ENCODE measurements around the gene NEK10.
A peak's percentile ranks its signal among the peaks of the same experiment; 100 is the strongest.

NEK10 gene

DNA sequence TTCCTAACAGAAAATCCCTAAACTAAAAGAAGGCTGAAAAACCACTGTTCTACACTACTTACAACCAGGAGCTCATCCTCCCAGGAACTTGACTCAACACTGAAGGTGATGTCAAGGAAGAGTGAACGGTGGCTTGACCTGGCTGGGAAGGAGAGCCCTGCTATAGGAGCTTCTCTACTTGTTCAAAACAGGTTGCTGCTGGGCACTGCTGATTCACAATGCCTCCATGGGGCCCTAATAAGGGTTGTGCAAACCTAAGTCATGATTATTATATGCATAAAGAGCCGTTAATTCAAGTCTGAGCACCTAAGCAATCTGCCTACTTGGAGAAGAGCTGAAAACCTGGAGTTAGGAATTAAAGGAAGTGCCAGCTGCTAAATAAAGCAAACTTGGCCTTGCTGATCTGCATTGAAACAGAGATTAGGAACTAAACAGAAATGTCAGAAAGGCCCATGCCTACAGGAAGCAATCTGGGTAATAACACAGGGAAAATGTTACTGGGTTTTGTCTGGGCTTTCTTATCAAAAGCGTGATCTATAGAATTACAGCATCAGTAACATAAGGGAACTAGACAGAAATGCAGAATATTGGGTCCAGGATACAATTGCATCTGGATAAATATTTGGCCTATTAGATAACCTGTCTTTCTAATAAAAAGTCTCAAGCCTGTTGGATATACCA, 243.2 kb downstream of the NEK10 start:
- H3K4me3 ChIP-seq (replicated peaks in 1 of 2; ENCODE audit: low read depth in 2 of 2, low read length in 2 of 2), result no peak overlapping the region
- DNase-seq (ENCODE audit: low read depth in 2 of 2), result no peak
- TF ChIP-seq, protein P1, sequence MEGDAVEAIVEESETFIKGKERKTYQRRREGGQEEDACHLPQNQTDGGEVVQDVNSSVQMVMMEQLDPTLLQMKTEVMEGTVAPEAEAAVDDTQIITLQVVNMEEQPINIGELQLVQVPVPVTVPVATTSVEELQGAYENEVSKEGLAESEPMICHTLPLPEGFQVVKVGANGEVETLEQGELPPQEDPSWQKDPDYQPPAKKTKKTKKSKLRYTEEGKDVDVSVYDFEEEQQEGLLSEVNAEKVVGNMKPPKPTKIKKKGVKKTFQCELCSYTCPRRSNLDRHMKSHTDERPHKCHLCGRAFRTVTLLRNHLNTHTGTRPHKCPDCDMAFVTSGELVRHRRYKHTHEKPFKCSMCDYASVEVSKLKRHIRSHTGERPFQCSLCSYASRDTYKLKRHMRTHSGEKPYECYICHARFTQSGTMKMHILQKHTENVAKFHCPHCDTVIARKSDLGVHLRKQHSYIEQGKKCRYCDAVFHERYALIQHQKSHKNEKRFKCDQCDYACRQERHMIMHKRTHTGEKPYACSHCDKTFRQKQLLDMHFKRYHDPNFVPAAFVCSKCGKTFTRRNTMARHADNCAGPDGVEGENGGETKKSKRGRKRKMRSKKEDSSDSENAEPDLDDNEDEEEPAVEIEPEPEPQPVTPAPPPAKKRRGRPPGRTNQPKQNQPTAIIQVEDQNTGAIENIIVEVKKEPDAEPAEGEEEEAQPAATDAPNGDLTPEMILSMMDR (IDR thresholded peaks at IDR 0.05; ENCODE audit: low read depth, low read length), result no peak

DNA sequence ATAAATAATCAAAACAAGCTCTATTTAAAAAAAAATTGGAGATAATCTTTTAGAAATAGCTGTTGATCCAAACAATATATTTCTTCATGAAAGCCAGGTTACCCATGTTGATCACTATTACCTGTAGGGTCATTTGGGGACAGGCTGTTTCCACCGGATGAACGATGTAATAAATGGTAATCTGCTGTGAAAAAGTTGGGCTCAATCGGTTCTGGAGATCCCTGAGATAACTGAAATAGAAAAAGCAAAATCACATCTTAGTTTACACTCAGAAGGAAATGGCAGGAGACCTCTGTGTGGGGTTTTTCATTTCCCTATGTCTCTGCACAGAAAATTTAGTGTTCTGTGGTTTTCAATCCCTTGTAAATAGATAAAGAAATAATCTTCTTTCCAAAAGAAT, 249.5 kb downstream of the NEK10 start:
- no peak overlapping the region for H3K4me3 ChIP-seq (replicated peaks in 1 of 2; ENCODE audit: low read depth in 2 of 2, low read length in 2 of 2)
- DNase-seq (ENCODE audit: low read depth in 2 of 2), result no peak
- TF ChIP-seq, protein P1 (IDR thresholded peaks at IDR 0.05; ENCODE audit: low read depth, low read length), result no peak

GRCh38 chr3:27115352-27115751, 253.8 kb downstream of the NEK10 start:
- TF ChIP-seq, protein P1 (IDR thresholded peaks at IDR 0.05; ENCODE audit: low read depth, low read length), result no peak
- H3K4me3 ChIP-seq (replicated peaks in 1 of 2; ENCODE audit: low read depth in 2 of 2, low read length in 2 of 2), result no peak overlapping the region
- no peak for DNase-seq (ENCODE audit: low read depth in 2 of 2)

DNA sequence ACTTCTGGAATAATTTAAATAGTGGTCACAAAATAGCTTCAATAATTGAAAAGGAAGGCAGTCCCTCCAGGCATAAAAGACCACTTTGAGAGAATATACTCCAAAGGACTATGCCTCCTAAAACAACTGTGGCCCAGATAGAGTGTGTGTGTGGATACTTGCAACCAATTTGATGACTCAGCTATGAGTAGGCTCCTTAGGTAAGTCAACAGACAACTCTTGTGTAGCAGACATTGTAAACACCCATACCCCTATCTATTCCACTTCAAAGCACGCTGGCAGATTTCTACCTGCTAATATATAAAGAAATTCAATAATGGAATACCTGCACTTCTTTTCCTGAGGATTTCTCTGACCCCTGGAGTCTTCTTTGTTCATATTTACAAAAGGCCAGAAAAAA, 254.5 kb downstream of the NEK10 start:
- TF ChIP-seq, protein P1 (IDR thresholded peaks at IDR 0.05; ENCODE audit: low read depth, low read length), result no peak
- peak in 1 of 2 donors; percentile 54 for DNase-seq (ENCODE audit: low read depth in 2 of 2)
- no peak overlapping the region for H3K4me3 ChIP-seq (replicated peaks in 1 of 2; ENCODE audit: low read depth in 2 of 2, low read length in 2 of 2)

DNA sequence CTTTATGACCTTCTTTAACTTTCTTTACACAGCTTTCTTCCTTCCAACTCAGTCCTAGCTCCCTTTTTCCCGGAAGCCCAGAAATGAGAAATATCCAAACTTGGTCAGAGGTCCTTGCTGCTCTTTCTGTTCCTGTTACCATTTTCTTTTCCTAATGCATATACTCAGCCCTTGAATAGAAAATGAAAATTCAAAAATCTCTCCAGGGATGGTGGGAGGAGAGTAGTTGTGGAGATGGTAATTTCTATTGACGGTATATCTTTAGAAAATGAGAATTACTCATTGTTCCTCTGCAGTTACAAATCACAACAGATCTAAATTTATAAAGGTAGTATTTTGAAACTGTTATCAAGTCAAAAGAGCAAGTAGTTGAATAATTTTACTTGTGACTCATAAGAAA, 255.1 kb downstream of the NEK10 start:
- no peak overlapping the region for H3K4me3 ChIP-seq (replicated peaks in 1 of 2; ENCODE audit: low read depth in 2 of 2, low read length in 2 of 2)
- DNase-seq (ENCODE audit: low read depth in 2 of 2), result no peak
- TF ChIP-seq, protein P1 (IDR thresholded peaks at IDR 0.05; ENCODE audit: low read depth, low read length), result no peak

GRCh38 chr3:27110020-27110419, 259.2 kb downstream of the NEK10 start:
- H3K4me3 ChIP-seq (replicated peaks in 1 of 2; ENCODE audit: low read depth in 2 of 2, low read length in 2 of 2), result no peak overlapping the region
- TF ChIP-seq, protein P1 (IDR thresholded peaks at IDR 0.05; ENCODE audit: low read depth, low read length), result no peak
- DNase-seq (ENCODE audit: low read depth in 2 of 2), result no peak

DNA sequence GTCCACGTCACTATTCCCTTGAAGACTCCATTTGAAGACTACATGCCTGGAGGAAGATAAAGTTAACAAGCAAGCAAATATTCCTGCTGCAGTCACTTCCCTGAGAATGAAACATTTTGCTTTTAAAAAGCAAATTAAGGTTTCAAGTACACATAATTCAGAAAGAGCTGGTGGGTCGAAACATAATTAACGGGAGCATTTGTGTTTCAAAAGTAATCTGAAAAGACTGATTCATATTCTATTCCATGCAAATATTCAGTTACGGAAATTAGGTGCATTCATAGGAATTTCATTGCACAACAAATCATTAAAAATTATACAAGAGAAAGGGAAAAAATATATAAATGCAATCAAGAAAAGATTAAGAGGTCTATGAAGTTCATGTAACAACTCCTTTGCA, 260.9 kb downstream of the NEK10 start:
- no peak overlapping the region for H3K4me3 ChIP-seq (replicated peaks in 1 of 2; ENCODE audit: low read depth in 2 of 2, low read length in 2 of 2)
- DNase-seq (ENCODE audit: low read depth in 2 of 2), result no peak
- TF ChIP-seq, protein P1 (IDR thresholded peaks at IDR 0.05; ENCODE audit: low read depth, low read length), result no peak

Data from cardiac fibroblast (primary cell).